GM12878 (cell line): ENCODE data around the gene CWC27. TPM values are rescaled to one million over a fixed set of nuclear protein-coding genes. Genes with fewer than 3 reads are reported as not detected.

Experiments
- ATAC-seq: fragments of 200-7000 bp; cut with Tn5 transposase; 3 replicates; pipeline ENCODE4 v1.9.1; 2020; ENCODE audit warnings: mild to moderate bottlenecking, moderate library complexity
- BruUV-seq: library from RNA; stranded (reverse); fragments of 400-500 nt; replicated peaks from 2 replicates; lab custom pipeline; 2021; lab: Mats Ljungman, UMichigan
- CTCF ChIA-PET: fragments of 300-600 bp; sonication (Branson Sonifier 250); formaldehyde crosslinking; extraction: SDS; loops from one replicate; lab custom pipeline; 2021; ENCODE audit warnings: inconsistent platforms; lab: Yijun Ruan, JAX
- POLR2A ChIA-PET: fragments of 350-600 bp; formaldehyde crosslinking; extraction: SDS; loops from one replicate; lab custom pipeline; 2021; ENCODE audit warnings: inconsistent platforms; lab: Charles Lee
- RAD21 ChIA-PET: fragments of 300-600 bp; sonication (Branson Sonifier 250); formaldehyde crosslinking; loops from one replicate; lab custom pipeline; 2023; ENCODE audit warnings: antibody characterized with exemption; ENCODE audit not compliant: unreplicated experiment; lab: Charles Lee
- SMC1A ChIA-PET: fragments of 300-600 bp; sonication (Branson Sonifier 250); formaldehyde crosslinking; loops from one replicate; lab custom pipeline; 2023; ENCODE audit not compliant: unreplicated experiment, uncharacterized antibody; lab: Charles Lee
- DNase-seq: peaks from one replicate; pipeline ENCODE4 v3.0.0-alpha.2; 2011; ENCODE audit warnings: low read depth, low spot score
- FAIRE-seq: peaks from 3 replicates; lab custom pipeline; 2011; peaks lifted over from hg19 to GRCh38; lab: Jason Lieb, UNC
- H2AFZ ChIP-seq: 2 replicates; pipeline ENCODE4 v1.6.0; 2011; ENCODE audit warnings: low read depth, low read length, control low read depth; ENCODE audit not compliant: control insufficient read depth
- H3K27ac ChIP-seq: 2 replicates; pipeline ENCODE4 v1.5.1; 2011; ENCODE audit warnings: control low read depth; ENCODE audit not compliant: control insufficient read depth, insufficient read depth
- H3K27me3 ChIP-seq, 2 experiments: replicated peaks in 1 of 2; 2 replicates each; pipeline versions ENCODE4 v1.6.0 to v1.6.1; 2011; ENCODE audit warnings: low read length in 1 of 2; ENCODE audit not compliant: control insufficient read depth in 2 of 2, insufficient read depth in 2 of 2
- H3K36me3 ChIP-seq, 2 experiments: 2 replicates each; pipeline ENCODE4 v1.5.1; 2011; ENCODE audit warnings: low read length in 1 of 2; ENCODE audit not compliant: control insufficient read depth in 2 of 2, insufficient read depth in 2 of 2
- H3K4me1 ChIP-seq: 2 replicates; pipeline ENCODE4 v1.6.1; 2011; ENCODE audit warnings: mild to moderate bottlenecking, low read length, moderate library complexity, mixed read lengths; ENCODE audit not compliant: control insufficient read depth, insufficient read depth
- H3K4me2 ChIP-seq: 2 replicates; pipeline ENCODE4 v1.6.0; 2011; ENCODE audit warnings: control low read depth; ENCODE audit not compliant: control insufficient read depth, insufficient read depth
- H3K4me3 ChIP-seq: fragments of 200-600 bp; sonication (generic); 2 replicates; pipeline ENCODE4 v1.5.1; 2016
- H3K79me2 ChIP-seq: 2 replicates; pipeline ENCODE4 v1.6.0; 2011; ENCODE audit warnings: low read length; ENCODE audit not compliant: control insufficient read depth, insufficient read depth
- H3K9ac ChIP-seq: 2 replicates; pipeline ENCODE4 v1.8.0; 2011; ENCODE audit warnings: low read length, control low read depth, mixed read lengths; ENCODE audit not compliant: control insufficient read depth, insufficient read depth
- H3K9me3 ChIP-seq: replicated peaks from 3 replicates; pipeline ENCODE4 v1.5.1; 2011; ENCODE audit warnings: mild to moderate bottlenecking, low read length; ENCODE audit not compliant: control insufficient read depth, insufficient read depth
- H4K20me1 ChIP-seq: 2 replicates; pipeline ENCODE4 v1.6.0; 2011; ENCODE audit not compliant: control insufficient read depth, insufficient read depth
- BCL11A ChIP-seq: IDR thresholded peaks from 2 replicates; pipeline ENCODE4 v1.6.1; 2011; ENCODE audit warnings: low read depth, low read length
- CBX3 ChIP-seq: fragments of 200-600 bp; sonication (generic); IDR thresholded peaks from 2 replicates; pipeline ENCODE4 v1.6.1; 2016; ENCODE audit warnings: low read depth, borderline replicate concordance
- CBX5 ChIP-seq: sonication (generic); IDR thresholded peaks from 2 replicates; pipeline ENCODE4 v1.6.1; 2016; ENCODE audit warnings: low read depth, moderate library complexity, mild to moderate bottlenecking, inconsistent platforms
- CHD4 ChIP-seq: fragments of 200-600 bp; sonication (generic); IDR thresholded peaks from 2 replicates; pipeline ENCODE4 v1.6.1; 2016; ENCODE audit warnings: mild to moderate bottlenecking
- DPF2 ChIP-seq: fragments of 450-650 bp; IDR thresholded peaks from 2 replicates; pipeline ENCODE4 v1.6.1; 2017; ENCODE audit warnings: mild to moderate bottlenecking
- IKZF2 ChIP-seq, 2 experiments: fragments of 450-650 bp; IDR thresholded peaks; 2 replicates each; pipeline ENCODE4 v1.6.1; 2017; ENCODE audit warnings: mild to moderate bottlenecking in 2 of 2, moderate library complexity in 2 of 2
- IRF4 ChIP-seq: IDR thresholded peaks from 2 replicates; pipeline ENCODE4 v1.6.1; 2011; ENCODE audit warnings: low read depth, low read length
- NR2F1 ChIP-seq: fragments of 450-650 bp; conservative IDR thresholded peaks from 2 replicates; pipeline ENCODE4 v1.6.1; 2017; ENCODE audit warnings: mild to moderate bottlenecking
- PML ChIP-seq: IDR thresholded peaks from 2 replicates; pipeline ENCODE4 v1.6.1; 2012; ENCODE audit warnings: low read length, inconsistent platforms
- POLR2AphosphoS2 ChIP-seq: IDR thresholded peaks from 2 replicates; pipeline ENCODE4 v1.6.1; 2011; ENCODE audit warnings: low read depth, mild to moderate bottlenecking, low read length, improper control_type of control experiment, moderate library complexity
- POLR2AphosphoS5 ChIP-seq: IDR thresholded peaks from 2 replicates; pipeline ENCODE4 v1.6.1; 2011; ENCODE audit warnings: mild to moderate bottlenecking, low read length, inconsistent platforms
- RB1 ChIP-seq: fragments of 450-650 bp; formaldehyde crosslinking; IDR thresholded peaks from 2 replicates; pipeline ENCODE4 v1.6.1; 2017; ENCODE audit warnings: mild to moderate bottlenecking, borderline replicate concordance
- WGBS: methylation state at CpG from one replicate; pipeline ENCODE4 v1.1.6; 2016; ENCODE audit warnings: low lambda C conversion rate; ENCODE audit not compliant: insufficient replicate concordance, insufficient coverage; ENCODE audit errors: missing lambda C conversion rate; 5-methylcytosine and 5-hydroxymethylcytosine counted together
- in situ Hi-C: fragments of 300-500 bp; cut with MboI; formaldehyde crosslinking; loops from 9 replicates; pipeline ENCODE4 v1.14.3; 2018; ENCODE audit warnings: mixed read lengths
- intact Hi-C: fragments of 100-400 bp; cut with micrococcal nuclease; formaldehyde crosslinking; loops from one replicate; pipeline ENCODE4 v1.14.2; 2022; ENCODE audit not compliant: unreplicated experiment
- polyA plus RNA-seq, 11 experiments: library from polyadenylated mRNA; depleted of rRNA in 4 of 11; unstranded in 6 of 11; stranded (reverse) in 5 of 11; fragments of >200 nt; fragmentation: Nextera tagmentation in 4 of 11; fragmentation: Illumina TruSeq in 1 of 11; extraction: Ambion mirVana in 4 of 11; extraction: Trizol in 1 of 11; gene quantifications; 1 replicate in 1 of 11; 2 replicates in 10 of 11; pipeline versions ENCODE4 v1.2.1 to v1.2.3, GENCODE V29; 2011 to 2016; ENCODE audit warnings: inconsistent platforms in 2 of 11, missing spikeins in 2 of 11, low read depth in 1 of 11
- total RNA-seq, 4 experiments: library from RNA; depleted of rRNA in 3 of 4; stranded (reverse); fragments of >200 nt in 3 of 4; fragmentation: Illumina TruSeq in 1 of 4; extraction: Trizol in 1 of 4; gene quantifications; 2 replicates each; pipeline versions ENCODE4 v1.2.1 to v1.2.3, GENCODE V29; 2013 to 2021
- TF ChIP-seq, protein P1 (sequence below): IDR thresholded peaks from 2 replicates; pipeline ENCODE4 v1.6.1; 2012; ENCODE audit warnings: low read depth, low read length, improper control_type of control experiment
- TF ChIP-seq, protein P2 (sequence below): fragments of 450-650 bp; IDR thresholded peaks from 2 replicates; pipeline ENCODE4 v1.6.1; 2017; ENCODE audit warnings: mild to moderate bottlenecking, low read depth, inconsistent platforms; ENCODE audit not compliant: poor library complexity, severe bottlenecking

The CWC27 gene
- total and polyA plus RNA-seq, 10 of the 15 experiments (the other 5 are each of a cell fraction or from before 2014, with no cell fraction given), result 21.7 to 61.9 (median 47.0) TPM

DNA sequence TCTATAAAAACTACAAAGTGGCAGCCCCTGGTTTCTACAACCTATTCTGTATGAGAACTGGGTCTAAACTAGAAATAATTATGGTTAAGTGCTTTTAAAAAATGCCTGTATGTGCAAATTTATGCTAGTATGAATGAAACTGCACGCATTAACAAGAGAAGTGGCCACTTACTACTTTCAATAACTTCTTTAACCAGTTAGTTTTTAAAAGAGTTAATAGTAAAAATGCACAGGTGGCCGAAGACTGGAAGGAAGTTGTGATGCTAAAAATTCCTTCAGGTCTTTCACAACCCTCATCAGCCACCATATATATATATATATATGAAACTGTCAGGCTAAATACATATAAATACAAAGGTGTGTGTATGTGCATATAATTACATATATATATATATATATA, 41.6 kb upstream of the CWC27 start:
- Histone ChIP-seq H3K9ac (no peak overlapping the region), H3K27me3 (no peaks in the 10 kb centered on the region), H3K36me3 (peaks cover 0 to 13% of the 10 kb centered on the region in 2 experiments; a peak in 2 of 4 replicates), H3K27ac (no peak overlapping the region), H3K79me2 (no peaks in the 10 kb centered on the region), H2AFZ (no peak overlapping the region), H3K4me1 (no peaks in the 10 kb centered on the region), H3K4me3 (no peak overlapping the region), H3K4me2 (no peak overlapping the region), H4K20me1 (no peaks in the 10 kb centered on the region), H3K9me3 (no peaks in the 10 kb centered on the region)
- WGBS, result 86% methylated on average over 2 of the region's 2 CpGs
- intact Hi-C loops, result loop anchor here (5.0 kb wide), 1 partner anchor 55 kb away; no protein-coding TSS in a partner anchor
- POLR2A ChIA-PET, result interaction anchor here (0.7 kb wide), 2 partner anchors 50 to 551 kb away, joined by 3 to 8 read pairs; no protein-coding TSS in a partner anchor
- in situ Hi-C loops, result no loop called here
- RAD21 ChIA-PET, result interaction anchor here (0.7 kb wide), 1 partner anchor 47 kb away, joined by 3 read pairs; no protein-coding TSS in a partner anchor
- ATAC-seq (no peak), FAIRE-seq (no peak), DNase-seq (no peak)
- BruUV-seq, result no TSS peak
- TF ChIP-seq IRF4 (no peak), POLR2AphosphoS2 (no peak), RB1 (no peak), BCL11A (no peak), CHD4 (no peak), DPF2 (no peak), NR2F1 (no peak), CBX5 (no peak), IKZF2 (IDR thresholded peaks at IDR 0.05) (no peak), PML (no peak), POLR2AphosphoS5 (no peak), CBX3 (no peak)
- TF ChIP-seq, protein P1, sequence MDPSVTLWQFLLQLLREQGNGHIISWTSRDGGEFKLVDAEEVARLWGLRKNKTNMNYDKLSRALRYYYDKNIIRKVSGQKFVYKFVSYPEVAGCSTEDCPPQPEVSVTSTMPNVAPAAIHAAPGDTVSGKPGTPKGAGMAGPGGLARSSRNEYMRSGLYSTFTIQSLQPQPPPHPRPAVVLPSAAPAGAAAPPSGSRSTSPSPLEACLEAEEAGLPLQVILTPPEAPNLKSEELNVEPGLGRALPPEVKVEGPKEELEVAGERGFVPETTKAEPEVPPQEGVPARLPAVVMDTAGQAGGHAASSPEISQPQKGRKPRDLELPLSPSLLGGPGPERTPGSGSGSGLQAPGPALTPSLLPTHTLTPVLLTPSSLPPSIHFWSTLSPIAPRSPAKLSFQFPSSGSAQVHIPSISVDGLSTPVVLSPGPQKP, result no peak
- TF ChIP-seq, protein P2, sequence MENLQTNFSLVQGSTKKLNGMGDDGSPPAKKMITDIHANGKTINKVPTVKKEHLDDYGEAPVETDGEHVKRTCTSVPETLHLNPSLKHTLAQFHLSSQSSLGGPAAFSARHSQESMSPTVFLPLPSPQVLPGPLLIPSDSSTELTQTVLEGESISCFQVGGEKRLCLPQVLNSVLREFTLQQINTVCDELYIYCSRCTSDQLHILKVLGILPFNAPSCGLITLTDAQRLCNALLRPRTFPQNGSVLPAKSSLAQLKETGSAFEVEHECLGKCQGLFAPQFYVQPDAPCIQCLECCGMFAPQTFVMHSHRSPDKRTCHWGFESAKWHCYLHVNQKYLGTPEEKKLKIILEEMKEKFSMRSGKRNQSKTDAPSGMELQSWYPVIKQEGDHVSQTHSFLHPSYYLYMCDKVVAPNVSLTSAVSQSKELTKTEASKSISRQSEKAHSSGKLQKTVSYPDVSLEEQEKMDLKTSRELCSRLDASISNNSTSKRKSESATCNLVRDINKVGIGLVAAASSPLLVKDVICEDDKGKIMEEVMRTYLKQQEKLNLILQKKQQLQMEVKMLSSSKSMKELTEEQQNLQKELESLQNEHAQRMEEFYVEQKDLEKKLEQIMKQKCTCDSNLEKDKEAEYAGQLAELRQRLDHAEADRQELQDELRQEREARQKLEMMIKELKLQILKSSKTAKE, result no peak
- CTCF ChIA-PET, result interaction anchor here (0.6 kb wide), 1 partner anchor 58 kb away, joined by 3 read pairs; no protein-coding TSS in a partner anchor
- SMC1A ChIA-PET, result no interaction called here
